Measurements from ENCODE around the gene PRRX2.

- TF ChIP-seq CTCF (IDR thresholded peaks at IDR 0.05; ENCODE audit: low read length) (no peak), EZH2 (IDR thresholded peaks at IDR 0.05; ENCODE audit: borderline replicate concordance, low read length) (no peak)
Measured at GRCh38 chr9:129748249-129748648, 82.8 kb downstream of the PRRX2 start.

Measured in OCI-LY1 (cell line).